ENCODE measurements around the gene PALS2. TPM values are rescaled to one million over a fixed set of nuclear protein-coding genes. Genes with fewer than 3 reads are reported as not detected.
A peak's percentile ranks its signal among the peaks of the same experiment; 100 is the strongest.

The PALS2 gene, protein sequence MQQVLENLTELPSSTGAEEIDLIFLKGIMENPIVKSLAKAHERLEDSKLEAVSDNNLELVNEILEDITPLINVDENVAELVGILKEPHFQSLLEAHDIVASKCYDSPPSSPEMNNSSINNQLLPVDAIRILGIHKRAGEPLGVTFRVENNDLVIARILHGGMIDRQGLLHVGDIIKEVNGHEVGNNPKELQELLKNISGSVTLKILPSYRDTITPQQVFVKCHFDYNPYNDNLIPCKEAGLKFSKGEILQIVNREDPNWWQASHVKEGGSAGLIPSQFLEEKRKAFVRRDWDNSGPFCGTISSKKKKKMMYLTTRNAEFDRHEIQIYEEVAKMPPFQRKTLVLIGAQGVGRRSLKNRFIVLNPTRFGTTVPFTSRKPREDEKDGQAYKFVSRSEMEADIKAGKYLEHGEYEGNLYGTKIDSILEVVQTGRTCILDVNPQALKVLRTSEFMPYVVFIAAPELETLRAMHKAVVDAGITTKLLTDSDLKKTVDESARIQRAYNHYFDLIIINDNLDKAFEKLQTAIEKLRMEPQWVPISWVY
- 18.9 TPM for total RNA-seq

DNA sequence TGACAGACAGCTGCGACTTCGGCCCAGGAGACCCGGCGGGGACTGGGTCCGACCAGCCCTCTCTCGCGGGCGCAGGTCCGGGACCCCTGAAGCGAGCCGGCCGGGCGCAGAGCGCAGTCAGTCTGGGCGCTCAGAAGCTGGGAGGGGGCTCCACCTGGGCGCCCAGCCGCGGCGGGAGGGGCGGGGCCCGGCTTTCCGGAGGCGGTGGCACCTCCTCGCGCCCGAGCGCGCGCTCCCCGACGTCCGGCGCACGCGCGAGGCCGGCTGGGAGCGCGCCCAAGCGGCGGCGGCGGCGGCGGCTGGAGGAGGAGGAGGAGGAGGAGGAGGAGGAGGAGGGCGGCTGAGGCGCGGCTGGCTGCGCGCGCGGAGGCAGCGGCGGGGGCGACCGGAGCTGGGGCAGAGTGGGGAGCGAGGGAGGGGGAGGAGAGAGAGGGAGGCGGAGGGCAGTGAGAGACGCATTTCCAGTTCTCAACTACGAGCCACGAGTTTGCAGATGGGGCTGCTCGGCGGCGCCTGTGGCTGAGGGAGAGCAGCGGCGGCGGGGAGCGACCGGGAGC lies at the start of gene PALS2:
PALS2 (plus strand) TSS at position 456 of the 557 bp plus-strand sequence. CDS start 50,216 bp downstream, outside the sequence.
- H3K36me3 ChIP-seq = no peaks in the 10 kb centered on the region

DNA sequence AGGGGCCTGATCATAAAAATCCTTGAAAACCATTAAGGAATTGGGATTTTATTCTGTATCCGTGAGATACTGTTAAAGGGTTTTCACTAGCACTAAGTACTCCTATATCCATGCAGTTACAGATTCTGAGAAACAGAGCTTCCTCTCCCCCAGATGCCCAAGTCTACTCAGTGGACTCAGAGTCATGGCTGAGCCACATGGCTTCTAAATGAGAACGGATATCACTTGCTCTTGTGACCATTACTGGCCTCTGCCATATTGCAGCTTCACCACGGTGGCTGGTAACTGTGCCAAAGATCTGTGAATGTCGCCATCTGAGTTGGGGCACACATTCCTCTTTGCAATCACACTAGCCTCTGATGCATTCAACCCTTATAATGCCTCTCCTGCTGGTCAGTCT lies 42.0 kb upstream of the PALS2 start:
- intact Hi-C loops (cut with DNase I) = no loop called here
- Histone ChIP-seq H3K27me3 (no peaks in the 10 kb centered on the region), H3K4me1 (no peaks in the 10 kb centered on the region), H3K27ac (no peak overlapping the region), H3K4me3 (no peak overlapping the region), H3K9me3 (no peaks in the 10 kb centered on the region), H3K36me3 (no peaks in the 10 kb centered on the region)
- TF ChIP-seq, protein P1, sequence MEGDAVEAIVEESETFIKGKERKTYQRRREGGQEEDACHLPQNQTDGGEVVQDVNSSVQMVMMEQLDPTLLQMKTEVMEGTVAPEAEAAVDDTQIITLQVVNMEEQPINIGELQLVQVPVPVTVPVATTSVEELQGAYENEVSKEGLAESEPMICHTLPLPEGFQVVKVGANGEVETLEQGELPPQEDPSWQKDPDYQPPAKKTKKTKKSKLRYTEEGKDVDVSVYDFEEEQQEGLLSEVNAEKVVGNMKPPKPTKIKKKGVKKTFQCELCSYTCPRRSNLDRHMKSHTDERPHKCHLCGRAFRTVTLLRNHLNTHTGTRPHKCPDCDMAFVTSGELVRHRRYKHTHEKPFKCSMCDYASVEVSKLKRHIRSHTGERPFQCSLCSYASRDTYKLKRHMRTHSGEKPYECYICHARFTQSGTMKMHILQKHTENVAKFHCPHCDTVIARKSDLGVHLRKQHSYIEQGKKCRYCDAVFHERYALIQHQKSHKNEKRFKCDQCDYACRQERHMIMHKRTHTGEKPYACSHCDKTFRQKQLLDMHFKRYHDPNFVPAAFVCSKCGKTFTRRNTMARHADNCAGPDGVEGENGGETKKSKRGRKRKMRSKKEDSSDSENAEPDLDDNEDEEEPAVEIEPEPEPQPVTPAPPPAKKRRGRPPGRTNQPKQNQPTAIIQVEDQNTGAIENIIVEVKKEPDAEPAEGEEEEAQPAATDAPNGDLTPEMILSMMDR (IDR thresholded peaks at IDR 0.05) = no peak
- TF ChIP-seq POLR2A (IDR thresholded peaks at IDR 0.05) (no peak), POLR2AphosphoS5 (IDR thresholded peaks at IDR 0.05; ENCODE audit: insufficient read depth in 1 of 2, low read depth in 1 of 2) (no peak)
- DNase-seq (ENCODE audit: extremely low spot score in 2 of 2) = no peak

More for the DNA sequence above, at the start of gene PALS2:
- Histone ChIP-seq H3K4me1 (peaks cover 20% of the 10 kb centered on the region), H3K27ac (peak within 1 kb of the TSS; percentile 71), H3K27me3 (no peaks in the 10 kb centered on the region), H3K9me3 (no peaks in the 10 kb centered on the region), H3K4me3 (peak within 1 kb of the TSS; percentile 70 to 88)
- no peak for DNase-seq (ENCODE audit: extremely low spot score in 2 of 2)
- intact Hi-C loops (cut with DNase I) = no loop called here
- TF ChIP-seq, protein P1 (IDR thresholded peaks at IDR 0.05) = no peak
- TF ChIP-seq POLR2A (IDR thresholded peaks at IDR 0.05) = peak in 1 of 2 donors; percentile 19

DNA sequence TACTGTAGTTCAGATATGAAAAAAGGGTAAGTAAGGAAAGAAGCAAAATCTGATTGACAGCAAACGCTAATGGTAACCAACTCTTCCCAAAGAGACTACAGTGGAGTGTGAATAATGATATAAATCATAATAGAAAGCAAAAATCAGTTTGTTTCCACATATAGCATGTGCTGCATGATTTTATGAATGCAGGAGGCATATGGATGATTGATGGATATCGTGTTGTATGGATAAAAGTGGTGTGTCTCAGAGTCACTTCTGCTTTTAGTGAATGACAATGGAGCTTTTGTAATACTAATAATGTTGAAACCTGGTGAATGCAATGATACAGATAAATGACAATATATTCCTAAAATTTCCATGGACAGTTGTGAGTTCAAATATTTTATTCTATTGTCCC lies 36.6 kb upstream of the PALS2 start:
- Histone ChIP-seq H3K27ac (no peak overlapping the region), H3K9me3 (no peaks in the 10 kb centered on the region), H3K4me1 (no peaks in the 10 kb centered on the region), H3K27me3 (no peaks in the 10 kb centered on the region), H3K4me3 (no peak overlapping the region), H3K36me3 (no peaks in the 10 kb centered on the region)
- intact Hi-C loops (cut with DNase I) = no loop called here
- DNase-seq (ENCODE audit: extremely low spot score in 2 of 2) = no peak
- no peak for TF ChIP-seq POLR2A (IDR thresholded peaks at IDR 0.05)
- no peak for TF ChIP-seq POLR2AphosphoS5 (IDR thresholded peaks at IDR 0.05; ENCODE audit: insufficient read depth in 1 of 2, low read depth in 1 of 2)
- TF ChIP-seq, protein P1 (IDR thresholded peaks at IDR 0.05) = no peak

DNA sequence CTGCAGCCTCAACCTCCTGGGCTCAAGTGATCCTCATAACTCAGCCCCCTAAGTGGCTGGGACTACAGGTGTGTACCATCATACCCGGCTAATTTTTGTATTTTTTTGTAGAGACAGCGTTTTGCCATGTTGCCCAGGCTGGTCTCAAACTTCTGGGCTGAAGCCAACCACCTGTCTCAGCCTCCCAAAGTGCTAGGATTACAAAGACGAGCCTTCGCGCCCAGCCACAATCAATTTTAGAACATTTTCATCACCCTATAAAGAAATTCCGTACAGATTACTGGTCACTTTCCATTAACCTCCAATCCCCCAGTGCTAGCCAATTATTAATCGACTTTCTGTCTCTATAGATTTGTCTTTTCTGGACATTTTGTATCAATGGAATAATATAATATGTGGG lies 32.3 kb upstream of the PALS2 start:
- no peaks in the 10 kb centered on the region for H3K9me3 ChIP-seq
- TF ChIP-seq POLR2A (IDR thresholded peaks at IDR 0.05) = no peak
- TF ChIP-seq, protein P1 (IDR thresholded peaks at IDR 0.05) = no peak
- TF ChIP-seq POLR2AphosphoS5 (IDR thresholded peaks at IDR 0.05; ENCODE audit: insufficient read depth in 1 of 2, low read depth in 1 of 2) = no peak
- no peak overlapping the region for H3K4me3 ChIP-seq
- no peaks in the 10 kb centered on the region for H3K36me3 ChIP-seq
- H3K27ac ChIP-seq = no peak overlapping the region
- no peaks in the 10 kb centered on the region for H3K4me1 ChIP-seq
- intact Hi-C loops (cut with DNase I) = no loop called here
- no peak for DNase-seq (ENCODE audit: extremely low spot score in 2 of 2)
- H3K27me3 ChIP-seq = no peaks in the 10 kb centered on the region

DNA sequence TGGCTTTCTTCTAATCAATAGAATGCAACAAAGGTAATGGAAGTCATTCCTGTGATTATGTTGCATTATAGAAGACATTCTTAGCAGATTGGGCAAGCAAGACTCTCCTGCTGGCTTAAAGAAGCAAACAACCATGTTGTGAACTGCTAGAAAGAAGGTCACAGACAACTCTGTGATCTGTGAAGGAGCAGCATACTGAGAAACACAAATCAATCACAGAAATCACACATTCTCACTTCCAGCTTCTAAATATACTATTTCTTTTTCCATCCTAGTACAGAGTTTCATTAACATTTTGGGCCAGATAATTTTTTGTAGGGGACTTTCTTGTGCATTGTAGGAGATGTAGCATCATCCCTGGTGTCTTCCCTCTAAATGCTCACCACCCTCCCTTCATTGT lies 28.0 kb upstream of the PALS2 start:
- Histone ChIP-seq H3K36me3 (no peaks in the 10 kb centered on the region), H3K9me3 (no peaks in the 10 kb centered on the region), H3K27ac (no peak overlapping the region), H3K4me3 (no peak overlapping the region), H3K4me1 (no peaks in the 10 kb centered on the region), H3K27me3 (no peaks in the 10 kb centered on the region)
- intact Hi-C loops (cut with DNase I) = no loop called here
- no peak for DNase-seq (ENCODE audit: extremely low spot score in 2 of 2)
- TF ChIP-seq, protein P1 (IDR thresholded peaks at IDR 0.05) = no peak
- TF ChIP-seq POLR2A (IDR thresholded peaks at IDR 0.05) (no peak), POLR2AphosphoS5 (IDR thresholded peaks at IDR 0.05; ENCODE audit: insufficient read depth in 1 of 2, low read depth in 1 of 2) (no peak)

All from vagina (tissue), 2 donors.